ENCODE data around the gene CPA5.

Gene CPA5

DNA sequence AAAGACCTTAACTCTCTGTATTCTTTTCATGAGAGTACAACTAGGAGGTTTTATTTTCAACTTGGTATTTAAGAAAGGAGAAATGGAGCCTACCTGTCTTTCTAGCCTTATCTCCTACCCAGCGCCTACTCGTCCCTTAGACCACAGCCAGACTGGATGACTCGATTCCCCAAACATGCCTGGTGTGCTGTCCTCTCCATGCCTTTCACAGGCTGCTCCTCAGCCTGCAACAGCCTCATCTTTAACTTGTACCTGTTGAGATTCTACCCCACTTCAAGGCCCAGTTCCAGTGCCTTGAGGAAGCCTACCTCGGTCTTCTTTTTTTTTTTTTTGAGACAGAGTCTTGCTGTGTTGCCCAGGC, 65.1 kb downstream of the CPA5 start:
- no peak overlapping the region for H3K4me3 ChIP-seq (ENCODE audit: low read depth, low read length)
- TF ChIP-seq, protein P1, sequence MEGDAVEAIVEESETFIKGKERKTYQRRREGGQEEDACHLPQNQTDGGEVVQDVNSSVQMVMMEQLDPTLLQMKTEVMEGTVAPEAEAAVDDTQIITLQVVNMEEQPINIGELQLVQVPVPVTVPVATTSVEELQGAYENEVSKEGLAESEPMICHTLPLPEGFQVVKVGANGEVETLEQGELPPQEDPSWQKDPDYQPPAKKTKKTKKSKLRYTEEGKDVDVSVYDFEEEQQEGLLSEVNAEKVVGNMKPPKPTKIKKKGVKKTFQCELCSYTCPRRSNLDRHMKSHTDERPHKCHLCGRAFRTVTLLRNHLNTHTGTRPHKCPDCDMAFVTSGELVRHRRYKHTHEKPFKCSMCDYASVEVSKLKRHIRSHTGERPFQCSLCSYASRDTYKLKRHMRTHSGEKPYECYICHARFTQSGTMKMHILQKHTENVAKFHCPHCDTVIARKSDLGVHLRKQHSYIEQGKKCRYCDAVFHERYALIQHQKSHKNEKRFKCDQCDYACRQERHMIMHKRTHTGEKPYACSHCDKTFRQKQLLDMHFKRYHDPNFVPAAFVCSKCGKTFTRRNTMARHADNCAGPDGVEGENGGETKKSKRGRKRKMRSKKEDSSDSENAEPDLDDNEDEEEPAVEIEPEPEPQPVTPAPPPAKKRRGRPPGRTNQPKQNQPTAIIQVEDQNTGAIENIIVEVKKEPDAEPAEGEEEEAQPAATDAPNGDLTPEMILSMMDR (IDR thresholded peaks at IDR 0.05; ENCODE audit: borderline replicate concordance, insufficient read depth, low read depth, low read length), result no peak

DNA sequence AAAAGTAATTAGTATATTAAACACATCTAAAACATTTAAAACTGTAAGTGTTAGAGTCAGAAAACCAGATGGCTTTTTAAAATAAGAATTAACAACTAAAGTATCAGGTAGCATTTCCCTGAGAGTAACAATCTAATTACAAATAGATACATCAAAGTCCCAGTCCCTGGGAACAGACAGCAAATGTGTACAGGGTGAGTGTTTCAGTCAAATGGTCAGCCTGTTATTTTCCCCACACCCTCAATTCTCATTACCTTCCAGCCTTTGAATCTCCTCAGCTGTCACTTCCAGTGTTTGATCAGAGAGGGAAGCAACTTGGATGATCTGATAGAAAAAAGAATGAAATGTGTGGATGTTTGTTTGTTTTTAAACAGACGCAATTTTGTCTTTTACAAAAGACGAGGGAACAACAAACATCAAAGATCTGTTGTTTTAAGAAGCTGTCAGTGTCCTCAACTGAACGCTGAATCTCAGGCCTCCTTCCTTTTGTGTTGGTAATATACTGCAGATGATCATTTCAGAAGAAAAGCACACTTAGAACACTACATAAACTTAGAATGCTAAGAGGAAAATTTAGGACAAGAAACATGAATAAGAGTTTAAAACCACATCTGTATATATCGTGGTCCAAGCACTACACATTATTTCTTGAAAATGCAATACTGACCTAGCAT, 66.4 kb downstream of the CPA5 start:
- TF ChIP-seq, protein P1 (IDR thresholded peaks at IDR 0.05; ENCODE audit: borderline replicate concordance, insufficient read depth, low read depth, low read length), result no peak
- H3K4me3 ChIP-seq (ENCODE audit: low read depth, low read length), result no peak overlapping the region

DNA sequence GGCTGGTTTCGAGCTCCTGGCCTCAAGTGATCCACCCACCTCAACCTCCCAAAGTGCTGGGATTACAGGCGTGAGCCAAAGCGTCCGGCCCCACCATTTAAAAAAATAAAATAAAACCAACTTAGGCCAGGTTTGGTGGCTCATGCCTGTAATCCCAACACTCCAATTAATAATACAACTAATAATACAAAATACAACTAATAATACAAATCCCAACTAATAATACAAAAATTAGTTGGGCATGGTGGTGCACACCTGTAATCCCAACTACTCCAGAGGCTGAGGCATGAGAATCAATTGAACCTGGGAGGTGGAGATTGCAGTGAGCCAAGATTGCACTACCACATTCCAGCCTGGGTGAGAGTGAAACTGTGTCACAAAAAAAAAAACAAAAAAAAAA, 68.6 kb downstream of the CPA5 start:
- TF ChIP-seq, protein P1 (IDR thresholded peaks at IDR 0.05; ENCODE audit: borderline replicate concordance, insufficient read depth, low read depth, low read length), result no peak

DNA sequence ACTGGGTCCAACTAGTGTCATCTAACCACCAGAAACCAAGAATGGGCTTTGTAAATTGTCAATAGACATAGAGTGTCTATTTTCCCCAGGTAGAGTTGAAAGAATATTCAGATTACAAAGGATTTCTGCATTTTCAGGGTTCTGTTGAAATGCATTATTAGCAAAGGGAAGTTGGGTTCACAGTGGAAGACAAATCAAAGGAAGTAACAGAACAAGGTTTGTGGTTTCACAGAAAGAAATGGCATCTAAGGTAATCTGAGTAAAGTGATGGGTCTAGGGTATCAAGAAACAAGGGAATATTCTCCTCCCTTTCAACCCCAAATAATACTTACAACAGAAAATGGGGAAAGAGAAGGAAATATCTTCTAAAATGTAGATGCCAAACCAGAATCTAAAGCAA, 70.4 kb downstream of the CPA5 start:
- no peak overlapping the region for H3K4me3 ChIP-seq (ENCODE audit: low read depth, low read length)
- TF ChIP-seq, protein P1 (IDR thresholded peaks at IDR 0.05; ENCODE audit: borderline replicate concordance, insufficient read depth, low read depth, low read length), result no peak

More for the DNA sequence above, 68.6 kb downstream of the CPA5 start:
- H3K4me3 ChIP-seq (ENCODE audit: low read depth, low read length), result no peak overlapping the region

DNA sequence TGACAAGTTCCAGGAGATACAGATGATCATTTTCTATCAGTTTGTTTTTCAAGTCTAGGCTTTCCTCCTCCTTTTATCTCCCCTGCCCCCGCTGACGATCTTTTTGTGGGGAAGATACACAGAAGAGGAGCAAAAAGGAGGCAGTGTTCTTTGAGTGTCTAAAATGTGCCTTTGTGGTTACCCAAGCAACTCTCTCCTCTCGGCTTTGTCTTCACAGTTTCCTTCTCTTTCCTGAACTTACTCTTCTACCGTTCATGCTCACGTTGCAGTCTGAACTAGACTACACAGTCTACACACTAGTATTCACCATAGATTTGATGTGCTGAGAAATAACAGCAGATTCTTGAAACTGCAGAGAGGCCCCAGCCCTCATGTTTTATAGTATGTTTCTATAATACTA, 72.6 kb downstream of the CPA5 start:
- H3K4me3 ChIP-seq (ENCODE audit: low read depth, low read length), result no peak overlapping the region
- TF ChIP-seq, protein P1 (IDR thresholded peaks at IDR 0.05; ENCODE audit: borderline replicate concordance, insufficient read depth, low read depth, low read length), result no peak

DNA sequence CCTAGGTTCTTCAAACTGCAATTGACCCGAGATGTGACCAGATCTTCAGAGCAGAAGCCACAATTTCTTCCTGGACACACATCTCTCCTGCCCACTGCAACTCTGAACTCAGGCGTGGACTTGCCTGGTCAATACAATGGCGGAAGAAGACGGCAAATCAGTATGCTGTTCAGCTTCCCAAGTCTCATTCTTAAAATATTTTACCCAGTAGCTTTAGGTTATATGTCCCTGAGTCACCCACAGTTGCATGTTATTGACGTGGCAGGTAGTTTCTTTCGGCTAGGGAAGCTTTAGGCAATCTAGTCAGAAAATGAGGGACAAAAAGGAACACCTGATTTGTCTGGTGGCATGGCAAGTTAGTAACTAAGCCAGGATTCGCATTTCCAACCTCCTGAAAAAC, 73.7 kb downstream of the CPA5 start:
- H3K4me3 ChIP-seq (ENCODE audit: low read depth, low read length), result no peak overlapping the region
- TF ChIP-seq, protein P1 (IDR thresholded peaks at IDR 0.05; ENCODE audit: borderline replicate concordance, insufficient read depth, low read depth, low read length), result no peak

Data from GM12875 (cell line).